KMS-11 (cell line): ENCODE measurements around the gene CAPN7.

Experiments used
- H2AFZ ChIP-seq: fragments of 200-600 bp; sonication (generic); 2 replicates; pipeline ENCODE4 v1.6.1; 2016; ENCODE audit warnings: antibody characterized with exemption, mixed run types, low read depth
- H3K27ac ChIP-seq: fragments of 200-600 bp; sonication (generic); 2 replicates; pipeline ENCODE4 v1.6.1; 2016; ENCODE audit warnings: mild to moderate bottlenecking, mixed run types
- H3K27me3 ChIP-seq: fragments of 200-600 bp; sonication (generic); 2 replicates; pipeline ENCODE4 v1.6.1; 2017; ENCODE audit warnings: mild to moderate bottlenecking, low read depth, mixed run types, moderate library complexity; ENCODE audit not compliant: insufficient read depth
- H3K36me3 ChIP-seq: fragments of 200-600 bp; sonication (generic); 2 replicates; pipeline ENCODE4 v1.6.1; 2017; ENCODE audit warnings: mild to moderate bottlenecking, mixed run types; ENCODE audit not compliant: insufficient read depth
- H3K4me1 ChIP-seq: fragments of 200-600 bp; sonication (generic); 2 replicates; pipeline ENCODE4 v1.6.1; 2016; ENCODE audit warnings: mild to moderate bottlenecking, low read depth, mixed run types; ENCODE audit not compliant: poor library complexity, severe bottlenecking
- H3K4me2 ChIP-seq: fragments of 200-600 bp; sonication (generic); 2 replicates; pipeline ENCODE4 v1.7.0; 2016; ENCODE audit warnings: mild to moderate bottlenecking, mixed run types
- H3K4me3 ChIP-seq: fragments of 200-600 bp; sonication (generic); IDR thresholded peaks from 2 replicates; pipeline ENCODE4 v1.6.1; 2017; ENCODE audit warnings: low read depth, low read length, mixed read lengths; ENCODE audit not compliant: insufficient read depth
- H3K79me2 ChIP-seq: fragments of 200-600 bp; sonication (generic); 2 replicates; pipeline ENCODE4 v1.6.1; 2016; ENCODE audit warnings: low read depth, mixed run types; ENCODE audit not compliant: insufficient read depth
- H3K9ac ChIP-seq: fragments of 200-600 bp; sonication (generic); 2 replicates; pipeline ENCODE4 v1.6.1; 2016; ENCODE audit warnings: mild to moderate bottlenecking, mixed run types
- H4K20me1 ChIP-seq: fragments of 200-600 bp; sonication (generic); 2 replicates; pipeline ENCODE4 v1.6.1; 2016; ENCODE audit warnings: mild to moderate bottlenecking, mixed run types; ENCODE audit not compliant: insufficient read depth
- CTCF ChIP-seq: fragments of 200-600 bp; sonication (generic); conservative IDR thresholded peaks from 2 replicates; pipeline ENCODE4 v1.6.1; 2017; ENCODE audit warnings: low read depth, mild to moderate bottlenecking, antibody characterized with exemption, low read length, moderate library complexity, mixed read lengths

Gene CAPN7

GRCh38 chr3:15228147-15228546 lies 22.1 kb downstream of the CAPN7 start:
- Histone ChIP-seq H4K20me1 (no peaks in the 10 kb centered on the region), H3K27me3 (no peaks in the 10 kb centered on the region), H3K9ac (no peak overlapping the region), H3K27ac (no peak overlapping the region), H2AFZ (no peak overlapping the region), H3K4me3 (no peak overlapping the region), H3K4me2 (no peak overlapping the region), H3K79me2 (no peaks in the 10 kb centered on the region), H3K4me1 (no peaks in the 10 kb centered on the region), H3K36me3 (no peaks in the 10 kb centered on the region)
- no peak for TF ChIP-seq CTCF

GRCh38 chr3:15229262-15229661 lies 23.2 kb downstream of the CAPN7 start:
- H3K36me3 ChIP-seq = no peaks in the 10 kb centered on the region
- H3K9ac ChIP-seq = no peak overlapping the region
- H3K4me1 ChIP-seq = no peaks in the 10 kb centered on the region
- H4K20me1 ChIP-seq = no peaks in the 10 kb centered on the region
- no peak for TF ChIP-seq CTCF
- H3K79me2 ChIP-seq = no peaks in the 10 kb centered on the region
- H3K4me2 ChIP-seq = no peak overlapping the region
- no peak overlapping the region for H3K4me3 ChIP-seq
- H2AFZ ChIP-seq = no peak overlapping the region
- no peaks in the 10 kb centered on the region for H3K27me3 ChIP-seq
- H3K27ac ChIP-seq = no peak overlapping the region

GRCh38 chr3:15241341-15241740 lies 35.3 kb downstream of the CAPN7 start:
- Histone ChIP-seq H3K27me3 (no peaks in the 10 kb centered on the region), H3K27ac (no peak overlapping the region), H3K4me3 (no peak overlapping the region), H2AFZ (no peak overlapping the region), H4K20me1 (no peaks in the 10 kb centered on the region), H3K79me2 (no peaks in the 10 kb centered on the region; the same call in 1 of the 2 replicates), H3K4me1 (peaks cover 15% of the 10 kb centered on the region), H3K9ac (no peak overlapping the region), H3K36me3 (no peaks in the 10 kb centered on the region), H3K4me2 (no peak overlapping the region)
- no peak; the same call in 1 of the 2 replicates for TF ChIP-seq CTCF

GRCh38 chr3:15243822-15244482 lies 37.9 kb downstream of the CAPN7 start:
- Histone ChIP-seq H4K20me1 (no peaks in the 10 kb centered on the region), H3K4me1 (peaks cover 15% of the 10 kb centered on the region), H3K4me2 (no peak overlapping the region), H3K79me2 (no peaks in the 10 kb centered on the region; the same call in 1 of the 2 replicates), H3K36me3 (no peaks in the 10 kb centered on the region), H3K27me3 (no peaks in the 10 kb centered on the region), H3K9ac (no peak overlapping the region), H2AFZ (no peak overlapping the region), H3K27ac (no peak overlapping the region), H3K4me3 (no peak overlapping the region)
- no peak for TF ChIP-seq CTCF
